Keratinocyte (primary cell): ENCODE measurements around the gene AMIGO1. TPM values are rescaled to one million over a fixed set of nuclear protein-coding genes. Genes with fewer than 3 reads are reported as not detected.
A peak's percentile ranks its signal among the peaks of the same experiment; 100 is the strongest.

ENCODE experiments used
- DNase-seq: peaks from one replicate; pipeline ENCODE4 v3.0.0-alpha.2; 2011; ENCODE audit warnings: low read depth, missing footprints, low spot score
- FAIRE-seq: peaks from 2 replicates; lab custom pipeline; 2011; peaks lifted over from hg19 to GRCh38; lab: Jason Lieb, UNC
- H2AFZ ChIP-seq: 2 replicates; pipeline ENCODE4 v1.6.0; 2012; ENCODE audit warnings: low read length, control low read depth, inconsistent platforms; ENCODE audit not compliant: control insufficient read depth
- H3K27ac ChIP-seq: 2 replicates; pipeline ENCODE4 v1.5.1; 2011; ENCODE audit warnings: low read length; ENCODE audit not compliant: control insufficient read depth, insufficient read depth
- H3K27me3 ChIP-seq: 3 replicates; pipeline ENCODE4 v1.6.0; 2011; ENCODE audit warnings: low read length; ENCODE audit not compliant: control insufficient read depth, insufficient read depth; ENCODE audit errors: extremely low read depth
- H3K36me3 ChIP-seq, 2 experiments: 2 replicates in 1 of 2; 3 replicates in 1 of 2; pipeline ENCODE4 v1.5.1; 2011; ENCODE audit warnings: low read length in 2 of 2, mild to moderate bottlenecking in 1 of 2; ENCODE audit not compliant: control insufficient read depth in 2 of 2, insufficient read depth in 2 of 2; ENCODE audit errors: extremely low read depth in 1 of 2
- H3K4me1 ChIP-seq: 3 replicates; pipeline ENCODE4 v1.5.1; 2011; ENCODE audit warnings: low read length; ENCODE audit not compliant: control insufficient read depth, insufficient read depth; ENCODE audit errors: extremely low read depth
- H3K4me2 ChIP-seq: 3 replicates; pipeline ENCODE4 v1.6.0; 2011; ENCODE audit warnings: low read depth, low read length; ENCODE audit not compliant: control insufficient read depth, insufficient read depth; ENCODE audit errors: extremely low read depth
- H3K4me3 ChIP-seq, 3 experiments: fragments of 200-600 bp in 1 of 3; sonication (generic) in 1 of 3; 2 replicates in 2 of 3; 3 replicates in 1 of 3; pipeline ENCODE4 v1.5.1; 2011 to 2016; ENCODE audit warnings: low read length in 3 of 3, mild to moderate bottlenecking in 3 of 3, control low read depth in 2 of 3, inconsistent platforms in 1 of 3, low read depth in 1 of 3, mixed read lengths in 1 of 3, mixed run types in 1 of 3, moderate library complexity in 1 of 3; ENCODE audit not compliant: control insufficient read depth in 2 of 3, insufficient read depth in 2 of 3; ENCODE audit errors: extremely low read depth in 1 of 3
- H3K79me2 ChIP-seq: 2 replicates; pipeline ENCODE4 v1.6.0; 2012; ENCODE audit warnings: low read length; ENCODE audit not compliant: control insufficient read depth, insufficient read depth
- H3K9ac ChIP-seq: 3 replicates; pipeline ENCODE4 v1.6.0; 2011; ENCODE audit warnings: low read length; ENCODE audit not compliant: control insufficient read depth, insufficient read depth; ENCODE audit errors: extremely low read depth
- H3K9me1 ChIP-seq: 3 replicates; pipeline ENCODE4 v1.6.0; 2011; ENCODE audit warnings: low read length; ENCODE audit not compliant: control insufficient read depth, insufficient read depth; ENCODE audit errors: extremely low read depth
- H3K9me3 ChIP-seq: 2 replicates; pipeline ENCODE4 v1.5.1; 2012; ENCODE audit warnings: low read depth, low read length; ENCODE audit not compliant: control insufficient read depth
- H4K20me1 ChIP-seq: 3 replicates; pipeline ENCODE4 v1.6.0; 2011; ENCODE audit warnings: low read length; ENCODE audit not compliant: control insufficient read depth, insufficient read depth; ENCODE audit errors: extremely low read depth
- EZH2 ChIP-seq: IDR thresholded peaks from one replicate; pipeline ENCODE4 v1.6.1; 2012; ENCODE audit warnings: inconsistent platforms, mild to moderate bottlenecking, low read length, moderate library complexity
- dilution Hi-C: fragments of 300-500 bp; cut with MboI; formaldehyde crosslinking; loops from one replicate; pipeline ENCODE4 v1.7.0; 2020; ENCODE audit warnings: low sequenced_read_pairs; ENCODE audit not compliant: extremely low pct_ligation_motif_present
- polyA plus RNA-seq, 5 experiments: library from polyadenylated mRNA; depleted of rRNA in 3 of 5; stranded (reverse) in 3 of 5; stranded (forward) in 1 of 5; unstranded in 1 of 5; fragments of >200 nt; gene quantifications; 1 replicate in 1 of 5; 2 replicates in 3 of 5; 3 replicates in 1 of 5; pipeline versions ENCODE4 v1.2.1 to v1.2.3, GENCODE V29; 2011 to 2012; ENCODE audit warnings: missing spikeins in 2 of 5, low read depth in 1 of 5, low replicate concordance in 1 of 5
- TF ChIP-seq, protein P1 (sequence below), 3 experiments: IDR thresholded peaks in 1 of 3; conservative IDR thresholded peaks in 1 of 3; optimal IDR thresholded peaks in 1 of 3; 2 replicates in 2 of 3; 3 replicates in 1 of 3; pipeline versions ENCODE3 to v1.5.1; 2011; ENCODE audit warnings: low read length in 3 of 3, mild to moderate bottlenecking in 3 of 3, moderate library complexity in 2 of 3, control low read depth in 1 of 3, inconsistent platforms in 1 of 3; ENCODE audit not compliant: insufficient read depth in 2 of 3; ENCODE audit errors: extremely low read depth in 1 of 3

AMIGO1 gene
- polyA plus RNA-seq, 1 donor (not counting 4 experiments of a cell fraction or from before 2014, with no cell fraction given), result 0.26 TPM

DNA sequence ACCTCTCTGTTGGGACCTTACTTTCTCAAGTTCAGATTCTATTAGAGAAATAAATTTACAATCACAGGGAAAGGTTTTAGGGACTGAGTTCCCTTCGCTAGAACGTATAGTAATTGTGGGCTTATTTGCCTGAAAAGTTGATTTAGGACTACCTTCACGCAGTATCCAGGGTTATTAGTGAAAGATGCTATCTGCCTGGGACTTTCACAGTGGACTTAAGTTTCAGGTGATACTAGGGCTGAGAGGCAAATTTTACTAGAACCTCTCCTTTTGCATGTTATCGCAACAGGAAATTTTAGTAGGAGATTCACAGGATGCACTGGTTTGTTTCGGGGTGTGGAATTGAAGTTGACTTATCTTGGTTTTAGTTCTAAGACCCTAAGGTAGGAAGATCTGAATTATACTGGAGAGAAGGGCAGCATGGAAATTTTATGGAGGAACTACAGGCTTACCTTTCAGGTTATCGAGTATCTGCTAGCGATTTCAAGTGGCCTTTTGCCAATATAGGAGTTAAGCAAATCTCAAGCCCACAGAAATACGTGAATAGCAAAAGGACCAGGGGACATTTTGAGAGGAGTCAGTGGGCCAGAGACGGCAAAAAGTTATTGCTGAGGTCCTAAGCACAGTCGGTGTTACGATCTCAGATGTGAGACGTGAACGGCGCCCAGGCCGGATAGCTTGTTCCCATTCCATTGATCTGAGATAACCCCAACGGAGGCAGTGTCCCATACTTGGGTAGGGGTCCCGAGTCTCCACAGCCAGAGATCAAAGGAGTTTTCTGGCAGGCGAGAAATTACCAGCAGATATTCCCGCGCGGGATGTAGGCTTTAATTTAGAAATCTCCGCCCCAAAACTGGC, 38.2 kb upstream of the AMIGO1 start:
- no peaks in the 10 kb centered on the region for H3K9me3 ChIP-seq
- H3K9me1 ChIP-seq, result no peaks in the 10 kb centered on the region
- dilution Hi-C loops, result no loop called here
- H3K4me1 ChIP-seq, result peaks cover 14% of the 10 kb centered on the region
- H4K20me1 ChIP-seq, result peaks cover 17% of the 10 kb centered on the region
- H2AFZ ChIP-seq, result peak overlapping the region; percentile 22
- peaks cover 59% of the 10 kb centered on the region for H3K79me2 ChIP-seq
- peak overlapping the region; percentile 98 for H3K9ac ChIP-seq
- H3K4me2 ChIP-seq, result peak overlapping the region; percentile 98
- no peaks in the 10 kb centered on the region for H3K27me3 ChIP-seq
- no peak for FAIRE-seq
- TF ChIP-seq, protein P1, sequence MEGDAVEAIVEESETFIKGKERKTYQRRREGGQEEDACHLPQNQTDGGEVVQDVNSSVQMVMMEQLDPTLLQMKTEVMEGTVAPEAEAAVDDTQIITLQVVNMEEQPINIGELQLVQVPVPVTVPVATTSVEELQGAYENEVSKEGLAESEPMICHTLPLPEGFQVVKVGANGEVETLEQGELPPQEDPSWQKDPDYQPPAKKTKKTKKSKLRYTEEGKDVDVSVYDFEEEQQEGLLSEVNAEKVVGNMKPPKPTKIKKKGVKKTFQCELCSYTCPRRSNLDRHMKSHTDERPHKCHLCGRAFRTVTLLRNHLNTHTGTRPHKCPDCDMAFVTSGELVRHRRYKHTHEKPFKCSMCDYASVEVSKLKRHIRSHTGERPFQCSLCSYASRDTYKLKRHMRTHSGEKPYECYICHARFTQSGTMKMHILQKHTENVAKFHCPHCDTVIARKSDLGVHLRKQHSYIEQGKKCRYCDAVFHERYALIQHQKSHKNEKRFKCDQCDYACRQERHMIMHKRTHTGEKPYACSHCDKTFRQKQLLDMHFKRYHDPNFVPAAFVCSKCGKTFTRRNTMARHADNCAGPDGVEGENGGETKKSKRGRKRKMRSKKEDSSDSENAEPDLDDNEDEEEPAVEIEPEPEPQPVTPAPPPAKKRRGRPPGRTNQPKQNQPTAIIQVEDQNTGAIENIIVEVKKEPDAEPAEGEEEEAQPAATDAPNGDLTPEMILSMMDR (optimal IDR thresholded peaks at IDR 0.05 in 1 of 3, IDR thresholded peaks at IDR 0.05 in 1 of 3, conservative IDR thresholded peaks at IDR 0.05 in 1 of 3; ENCODE audit: extremely low read depth in 1 of 3, insufficient read depth in 2 of 3, low read length in 3 of 3), result no peak
- no peak for TF ChIP-seq EZH2
- no peak for DNase-seq
- H3K4me3 ChIP-seq, result peak overlapping the region; percentile 83 to 97 (median 88)
- peak overlapping the region; percentile 96 for H3K27ac ChIP-seq
- peaks cover 0 to 3% of the 10 kb centered on the region in 2 experiments for H3K36me3 ChIP-seq

GRCh38 chr1:109546311-109547109, 37.0 kb upstream of the AMIGO1 start:
- Histone ChIP-seq H3K9ac (peak overlapping the region; percentile 98), H3K9me3 (no peaks in the 10 kb centered on the region), H3K27me3 (no peaks in the 10 kb centered on the region), H3K27ac (peak overlapping the region; percentile 96), H3K36me3 (peaks cover 0 to 3% of the 10 kb centered on the region in 2 experiments), H3K4me2 (peak overlapping the region; percentile 98), H3K79me2 (peaks cover 47% of the 10 kb centered on the region), H4K20me1 (peaks cover 9% of the 10 kb centered on the region), H3K4me1 (peaks cover 14% of the 10 kb centered on the region), H3K4me3 (peak overlapping the region; percentile 83 to 97 (median 88)), H3K9me1 (no peaks in the 10 kb centered on the region), H2AFZ (peak overlapping the region; percentile 94)
- FAIRE-seq (peak; percentile 58), DNase-seq (peak; percentile 41)
- no peak for TF ChIP-seq EZH2
- TF ChIP-seq, protein P1 (optimal IDR thresholded peaks at IDR 0.05 in 1 of 3, IDR thresholded peaks at IDR 0.05 in 1 of 3, conservative IDR thresholded peaks at IDR 0.05 in 1 of 3; ENCODE audit: extremely low read depth in 1 of 3, insufficient read depth in 2 of 3, low read length in 3 of 3), result peak; percentile 73 to 93 (median 84)
- dilution Hi-C loops, result no loop called here
